ENCODE measurements around the gene PPP2R3A. TPM values are rescaled to one million over a fixed set of nuclear protein-coding genes. Genes with fewer than 3 reads are reported as not detected.

The PPP2R3A gene
- total and polyA plus RNA-seq, 9 of the 15 experiments (the other 6 are each of a cell fraction or from before 2014, with no cell fraction given) = 0.10 to 0.50 (median 0.24) TPM

DNA sequence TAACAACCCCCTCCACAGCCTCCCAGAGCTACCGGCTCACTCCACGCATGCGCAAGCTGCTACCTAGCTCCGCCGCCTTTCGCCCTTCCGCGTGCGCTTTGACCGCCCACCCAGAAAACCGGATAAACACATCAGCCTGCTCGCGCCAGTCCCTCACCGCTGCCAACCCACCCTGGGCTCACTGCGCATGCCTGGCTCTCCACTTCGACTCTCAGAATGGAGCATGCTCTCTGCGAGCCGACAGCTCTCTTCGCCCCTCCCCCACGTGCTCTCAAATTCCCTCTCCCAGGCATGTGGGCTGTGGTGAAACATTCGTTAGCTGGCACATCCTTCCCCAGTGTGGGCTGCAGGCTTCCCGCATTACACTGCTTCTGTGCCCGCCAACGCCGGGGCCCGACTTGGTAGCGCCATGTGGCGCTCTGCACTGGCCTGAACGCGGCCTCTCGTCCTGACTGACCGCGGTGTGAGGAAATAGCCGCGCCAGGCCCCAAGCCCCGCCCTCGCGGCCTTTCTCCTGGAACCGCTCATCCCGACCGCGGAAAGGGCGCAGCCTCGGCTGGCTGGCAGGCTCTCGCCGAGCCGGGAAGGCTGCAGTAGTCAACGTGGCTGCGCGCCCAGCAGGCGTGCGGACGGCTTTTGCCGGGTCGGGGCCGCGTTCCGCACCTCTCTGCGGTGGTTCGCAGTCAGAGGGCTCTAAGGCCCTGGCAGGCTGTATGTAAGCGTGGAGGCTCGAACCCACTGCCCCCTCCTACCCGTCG is 231.1 kb downstream of the PPP2R3A start (continued):
- TF ChIP-seq POLR3A (IDR thresholded peaks at IDR 0.05; ENCODE audit: borderline replicate concordance, extremely low read depth, insufficient read depth, insufficient read length) (no peak), TCFL5 (CRISPR knock-in tag; conservative IDR thresholded peaks at IDR 0.05) (no peak), HMG20A (CRISPR knock-in tag; conservative IDR thresholded peaks at IDR 0.05) (no peak), ZKSCAN3 (CRISPR knock-in tag; IDR thresholded peaks at IDR 0.05) (no peak), ZSCAN29 (IDR thresholded peaks at IDR 0.05) (no peak), NR2F6 (CRISPR knock-in tag; IDR thresholded peaks at IDR 0.05) (no peak), ARID1B (IDR thresholded peaks at IDR 0.05) (peak; percentile 55), NFE2L1 (tag; IDR thresholded peaks at IDR 0.05; ENCODE audit: borderline replicate concordance, low read depth) (no peak), HNRNPLL (IDR thresholded peaks at IDR 0.05; ENCODE audit: low read depth, low read length, poor library complexity, severe bottlenecking) (peak; percentile 81), JUN (IDR thresholded peaks at IDR 0.05; ENCODE audit: borderline replicate concordance, low read depth, low read length) (no peak; the same call in 1 of the 2 replicates), JUN (CRISPR knock-in tag; IDR thresholded peaks at IDR 0.05; ENCODE audit: borderline replicate concordance) (no peak), FOSL1 (tag; conservative IDR thresholded peaks at IDR 0.05) (no peak), CHD4 (IDR thresholded peaks at IDR 0.05; ENCODE audit: insufficient read depth, insufficient replicate concordance, low read depth, low read length, poor library complexity, severe bottlenecking) (no peak), ZBTB7A (IDR thresholded peaks at IDR 0.05; ENCODE audit: borderline replicate concordance, control insufficient read depth, low read depth, low read length) (peak; percentile 38; the same call in 1 of the 2 replicates)
- TF ChIP-seq, protein P1, sequence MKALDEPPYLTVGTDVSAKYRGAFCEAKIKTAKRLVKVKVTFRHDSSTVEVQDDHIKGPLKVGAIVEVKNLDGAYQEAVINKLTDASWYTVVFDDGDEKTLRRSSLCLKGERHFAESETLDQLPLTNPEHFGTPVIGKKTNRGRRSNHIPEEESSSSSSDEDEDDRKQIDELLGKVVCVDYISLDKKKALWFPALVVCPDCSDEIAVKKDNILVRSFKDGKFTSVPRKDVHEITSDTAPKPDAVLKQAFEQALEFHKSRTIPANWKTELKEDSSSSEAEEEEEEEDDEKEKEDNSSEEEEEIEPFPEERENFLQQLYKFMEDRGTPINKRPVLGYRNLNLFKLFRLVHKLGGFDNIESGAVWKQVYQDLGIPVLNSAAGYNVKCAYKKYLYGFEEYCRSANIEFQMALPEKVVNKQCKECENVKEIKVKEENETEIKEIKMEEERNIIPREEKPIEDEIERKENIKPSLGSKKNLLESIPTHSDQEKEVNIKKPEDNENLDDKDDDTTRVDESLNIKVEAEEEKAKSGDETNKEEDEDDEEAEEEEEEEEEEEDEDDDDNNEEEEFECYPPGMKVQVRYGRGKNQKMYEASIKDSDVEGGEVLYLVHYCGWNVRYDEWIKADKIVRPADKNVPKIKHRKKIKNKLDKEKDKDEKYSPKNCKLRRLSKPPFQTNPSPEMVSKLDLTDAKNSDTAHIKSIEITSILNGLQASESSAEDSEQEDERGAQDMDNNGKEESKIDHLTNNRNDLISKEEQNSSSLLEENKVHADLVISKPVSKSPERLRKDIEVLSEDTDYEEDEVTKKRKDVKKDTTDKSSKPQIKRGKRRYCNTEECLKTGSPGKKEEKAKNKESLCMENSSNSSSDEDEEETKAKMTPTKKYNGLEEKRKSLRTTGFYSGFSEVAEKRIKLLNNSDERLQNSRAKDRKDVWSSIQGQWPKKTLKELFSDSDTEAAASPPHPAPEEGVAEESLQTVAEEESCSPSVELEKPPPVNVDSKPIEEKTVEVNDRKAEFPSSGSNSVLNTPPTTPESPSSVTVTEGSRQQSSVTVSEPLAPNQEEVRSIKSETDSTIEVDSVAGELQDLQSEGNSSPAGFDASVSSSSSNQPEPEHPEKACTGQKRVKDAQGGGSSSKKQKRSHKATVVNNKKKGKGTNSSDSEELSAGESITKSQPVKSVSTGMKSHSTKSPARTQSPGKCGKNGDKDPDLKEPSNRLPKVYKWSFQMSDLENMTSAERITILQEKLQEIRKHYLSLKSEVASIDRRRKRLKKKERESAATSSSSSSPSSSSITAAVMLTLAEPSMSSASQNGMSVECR (CRISPR knock-in tag; IDR thresholded peaks at IDR 0.05) = peak; percentile 85
- TF ChIP-seq, protein P2, sequence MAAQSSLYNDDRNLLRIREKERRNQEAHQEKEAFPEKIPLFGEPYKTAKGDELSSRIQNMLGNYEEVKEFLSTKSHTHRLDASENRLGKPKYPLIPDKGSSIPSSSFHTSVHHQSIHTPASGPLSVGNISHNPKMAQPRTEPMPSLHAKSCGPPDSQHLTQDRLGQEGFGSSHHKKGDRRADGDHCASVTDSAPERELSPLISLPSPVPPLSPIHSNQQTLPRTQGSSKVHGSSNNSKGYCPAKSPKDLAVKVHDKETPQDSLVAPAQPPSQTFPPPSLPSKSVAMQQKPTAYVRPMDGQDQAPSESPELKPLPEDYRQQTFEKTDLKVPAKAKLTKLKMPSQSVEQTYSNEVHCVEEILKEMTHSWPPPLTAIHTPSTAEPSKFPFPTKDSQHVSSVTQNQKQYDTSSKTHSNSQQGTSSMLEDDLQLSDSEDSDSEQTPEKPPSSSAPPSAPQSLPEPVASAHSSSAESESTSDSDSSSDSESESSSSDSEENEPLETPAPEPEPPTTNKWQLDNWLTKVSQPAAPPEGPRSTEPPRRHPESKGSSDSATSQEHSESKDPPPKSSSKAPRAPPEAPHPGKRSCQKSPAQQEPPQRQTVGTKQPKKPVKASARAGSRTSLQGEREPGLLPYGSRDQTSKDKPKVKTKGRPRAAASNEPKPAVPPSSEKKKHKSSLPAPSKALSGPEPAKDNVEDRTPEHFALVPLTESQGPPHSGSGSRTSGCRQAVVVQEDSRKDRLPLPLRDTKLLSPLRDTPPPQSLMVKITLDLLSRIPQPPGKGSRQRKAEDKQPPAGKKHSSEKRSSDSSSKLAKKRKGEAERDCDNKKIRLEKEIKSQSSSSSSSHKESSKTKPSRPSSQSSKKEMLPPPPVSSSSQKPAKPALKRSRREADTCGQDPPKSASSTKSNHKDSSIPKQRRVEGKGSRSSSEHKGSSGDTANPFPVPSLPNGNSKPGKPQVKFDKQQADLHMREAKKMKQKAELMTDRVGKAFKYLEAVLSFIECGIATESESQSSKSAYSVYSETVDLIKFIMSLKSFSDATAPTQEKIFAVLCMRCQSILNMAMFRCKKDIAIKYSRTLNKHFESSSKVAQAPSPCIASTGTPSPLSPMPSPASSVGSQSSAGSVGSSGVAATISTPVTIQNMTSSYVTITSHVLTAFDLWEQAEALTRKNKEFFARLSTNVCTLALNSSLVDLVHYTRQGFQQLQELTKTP (IDR thresholded peaks at IDR 0.05; ENCODE audit: low read depth in 1 of 2, partially characterized antibody in 2 of 2) = peak in 1 of 2 experiments; percentile 53

All from K562 (cell line).